Keratinocyte (primary cell): ENCODE data around the gene PCSK1N. TPM values are rescaled to one million over a fixed set of nuclear protein-coding genes. Genes with fewer than 3 reads are reported as not detected.
A peak's percentile ranks its signal among the peaks of the same experiment; 100 is the strongest.
"Not testable (repeated sequence)": the region's sequence is repeated elsewhere in the genome, so short reads cannot be mapped to it uniquely, and the experiment has no call there.

Experiments
- DNase-seq: peaks from one replicate; pipeline ENCODE4 v3.0.0-alpha.2; 2011; ENCODE audit warnings: low read depth, missing footprints, low spot score
- FAIRE-seq: peaks from 2 replicates; lab custom pipeline; 2011; peaks lifted over from hg19 to GRCh38; lab: Jason Lieb, UNC
- H2AFZ ChIP-seq: 2 replicates; pipeline ENCODE4 v1.6.0; 2012; ENCODE audit warnings: low read length, control low read depth, inconsistent platforms; ENCODE audit not compliant: control insufficient read depth
- H3K27ac ChIP-seq: 2 replicates; pipeline ENCODE4 v1.5.1; 2011; ENCODE audit warnings: low read length; ENCODE audit not compliant: control insufficient read depth, insufficient read depth
- H3K27me3 ChIP-seq: 3 replicates; pipeline ENCODE4 v1.6.0; 2011; ENCODE audit warnings: low read length; ENCODE audit not compliant: control insufficient read depth, insufficient read depth; ENCODE audit errors: extremely low read depth
- H3K36me3 ChIP-seq, 2 experiments: 2 replicates in 1 of 2; 3 replicates in 1 of 2; pipeline ENCODE4 v1.5.1; 2011; ENCODE audit warnings: low read length in 2 of 2, mild to moderate bottlenecking in 1 of 2; ENCODE audit not compliant: control insufficient read depth in 2 of 2, insufficient read depth in 2 of 2; ENCODE audit errors: extremely low read depth in 1 of 2
- H3K4me1 ChIP-seq: 3 replicates; pipeline ENCODE4 v1.5.1; 2011; ENCODE audit warnings: low read length; ENCODE audit not compliant: control insufficient read depth, insufficient read depth; ENCODE audit errors: extremely low read depth
- H3K4me2 ChIP-seq: 3 replicates; pipeline ENCODE4 v1.6.0; 2011; ENCODE audit warnings: low read depth, low read length; ENCODE audit not compliant: control insufficient read depth, insufficient read depth; ENCODE audit errors: extremely low read depth
- H3K4me3 ChIP-seq, 3 experiments: fragments of 200-600 bp in 1 of 3; sonication (generic) in 1 of 3; 2 replicates in 2 of 3; 3 replicates in 1 of 3; pipeline ENCODE4 v1.5.1; 2011 to 2016; ENCODE audit warnings: low read length in 3 of 3, mild to moderate bottlenecking in 3 of 3, control low read depth in 2 of 3, inconsistent platforms in 1 of 3, low read depth in 1 of 3, mixed read lengths in 1 of 3, mixed run types in 1 of 3, moderate library complexity in 1 of 3; ENCODE audit not compliant: control insufficient read depth in 2 of 3, insufficient read depth in 2 of 3; ENCODE audit errors: extremely low read depth in 1 of 3
- H3K79me2 ChIP-seq: 2 replicates; pipeline ENCODE4 v1.6.0; 2012; ENCODE audit warnings: low read length; ENCODE audit not compliant: control insufficient read depth, insufficient read depth
- H3K9ac ChIP-seq: 3 replicates; pipeline ENCODE4 v1.6.0; 2011; ENCODE audit warnings: low read length; ENCODE audit not compliant: control insufficient read depth, insufficient read depth; ENCODE audit errors: extremely low read depth
- H3K9me1 ChIP-seq: 3 replicates; pipeline ENCODE4 v1.6.0; 2011; ENCODE audit warnings: low read length; ENCODE audit not compliant: control insufficient read depth, insufficient read depth; ENCODE audit errors: extremely low read depth
- H3K9me3 ChIP-seq: 2 replicates; pipeline ENCODE4 v1.5.1; 2012; ENCODE audit warnings: low read depth, low read length; ENCODE audit not compliant: control insufficient read depth
- H4K20me1 ChIP-seq: 3 replicates; pipeline ENCODE4 v1.6.0; 2011; ENCODE audit warnings: low read length; ENCODE audit not compliant: control insufficient read depth, insufficient read depth; ENCODE audit errors: extremely low read depth
- CTCF ChIP-seq, 3 experiments: IDR thresholded peaks in 1 of 3; conservative IDR thresholded peaks in 1 of 3; optimal IDR thresholded peaks in 1 of 3; 2 replicates in 2 of 3; 3 replicates in 1 of 3; pipeline versions ENCODE3 to v1.5.1; 2011; ENCODE audit warnings: low read length in 3 of 3, mild to moderate bottlenecking in 3 of 3, moderate library complexity in 2 of 3, control low read depth in 1 of 3, inconsistent platforms in 1 of 3; ENCODE audit not compliant: insufficient read depth in 2 of 3; ENCODE audit errors: extremely low read depth in 1 of 3
- EZH2 ChIP-seq: IDR thresholded peaks from one replicate; pipeline ENCODE4 v1.6.1; 2012; ENCODE audit warnings: inconsistent platforms, mild to moderate bottlenecking, low read length, moderate library complexity
- dilution Hi-C: fragments of 300-500 bp; cut with MboI; formaldehyde crosslinking; loops from one replicate; pipeline ENCODE4 v1.7.0; 2020; ENCODE audit warnings: low sequenced_read_pairs; ENCODE audit not compliant: extremely low pct_ligation_motif_present
- polyA minus RNA-seq, 3 experiments: library from RNA; depleted of rRNA, polyadenylated mRNA; stranded (reverse); fragments of >200 nt; gene quantifications; 1 replicate in 1 of 3; 2 replicates in 1 of 3; 3 replicates in 1 of 3; pipeline ENCODE4 v1.2.3, GENCODE V29; 2011
- polyA plus RNA-seq, 5 experiments: library from polyadenylated mRNA; depleted of rRNA in 3 of 5; stranded (reverse) in 3 of 5; stranded (forward) in 1 of 5; unstranded in 1 of 5; fragments of >200 nt; gene quantifications; 1 replicate in 1 of 5; 2 replicates in 3 of 5; 3 replicates in 1 of 5; pipeline versions ENCODE4 v1.2.1 to v1.2.3, GENCODE V29; 2011 to 2012; ENCODE audit warnings: missing spikeins in 2 of 5, low read depth in 1 of 5, low replicate concordance in 1 of 5

The PCSK1N gene
- 0.54 to 1.6 TPM (median 1.4 TPM) in 3 replicates for polyA plus RNA-seq
- polyA plus RNA-seq (2011; ENCODE audit: low read depth): 0.60 TPM
- 1.1 and 9.7 TPM in 2 replicates for polyA plus RNA-seq (2011; cell fraction: cytosol; rRNA removed)
- 0.87 and 2.3 TPM in 2 replicates for polyA plus RNA-seq (2011; cell fraction: nucleus; rRNA removed)
- polyA plus RNA-seq (2012; ENCODE audit: low replicate concordance): 4.8 and 8.8 TPM in 2 replicates
- polyA minus RNA-seq: 0.23 to 0.82 TPM in 2 of 3 replicates, not detected in the other
- 19.6 TPM for polyA minus RNA-seq (2011; cell fraction: cytosol; rRNA and poly(A)+ RNA removed)
- 2.6 and 3.5 TPM in 2 replicates for polyA minus RNA-seq (2011; cell fraction: nucleus; rRNA and poly(A)+ RNA removed)

- FAIRE-seq (no peak), DNase-seq (no peak)
- H3K4me3 ChIP-seq: peak within 1 kb of the TSS; percentile 46 to 61 (median 55)
- H3K36me3 ChIP-seq: no peaks in the 10 kb centered on the region
- peak within 1 kb of the TSS; percentile 72 for H3K4me2 ChIP-seq
- H3K27me3 ChIP-seq: peaks cover 10% of the 10 kb centered on the region
- no peaks in the 10 kb centered on the region for H3K79me2 ChIP-seq
- TF ChIP-seq CTCF (optimal IDR thresholded peaks at IDR 0.05 in 1 of 3, IDR thresholded peaks at IDR 0.05 in 1 of 3, conservative IDR thresholded peaks at IDR 0.05 in 1 of 3; ENCODE audit: extremely low read depth in 1 of 3, insufficient read depth in 2 of 3, low read length in 3 of 3): no peak
- no peak for TF ChIP-seq EZH2
- H3K27ac ChIP-seq: no peak within 1 kb of the TSS
- dilution Hi-C loops: no loop called here
- no peaks in the 10 kb centered on the region for H3K9me1 ChIP-seq
- no peaks in the 10 kb centered on the region for H3K9me3 ChIP-seq
- H3K4me1 ChIP-seq: no peaks in the 10 kb centered on the region
- no peaks in the 10 kb centered on the region for H4K20me1 ChIP-seq
- peak within 1 kb of the TSS; percentile 69 for H2AFZ ChIP-seq
- peak within 1 kb of the TSS; percentile 18 for H3K9ac ChIP-seq
Observed at GRCh38 chrX:48835524-48836329, at the start of gene PCSK1N. Gene PCSK1N (minus strand): TSS chrX:48835610. CDS start chrX:48835532, 78 bp downstream.

- H3K27ac ChIP-seq: no peak overlapping the region
- no peak overlapping the region for H3K4me2 ChIP-seq
- H4K20me1 ChIP-seq: no peaks in the 10 kb centered on the region
- H2AFZ ChIP-seq: no peak overlapping the region
- TF ChIP-seq EZH2 (no peak), CTCF (optimal IDR thresholded peaks at IDR 0.05 in 1 of 3, IDR thresholded peaks at IDR 0.05 in 1 of 3, conservative IDR thresholded peaks at IDR 0.05 in 1 of 3; ENCODE audit: extremely low read depth in 1 of 3, insufficient read depth in 2 of 3, low read length in 3 of 3) (no peak)
- H3K4me1 ChIP-seq: no peaks in the 10 kb centered on the region
- no peaks in the 10 kb centered on the region for H3K9me3 ChIP-seq
- no peaks in the 10 kb centered on the region for H3K9me1 ChIP-seq
- no peak for DNase-seq
- no peak overlapping the region for H3K4me3 ChIP-seq
- no peaks in the 10 kb centered on the region for H3K27me3 ChIP-seq
- H3K79me2 ChIP-seq: no peaks in the 10 kb centered on the region
- dilution Hi-C loops: no loop called here
- no peak overlapping the region for H3K9ac ChIP-seq
- no peak for FAIRE-seq
- H3K36me3 ChIP-seq: no peaks in the 10 kb centered on the region
Observed at GRCh38 chrX:48883729-48884128, 48.3 kb upstream of the PCSK1N start.

GRCh38 chrX:48876944-48877343 is 41.5 kb upstream of the PCSK1N start:
- H3K36me3 ChIP-seq, H3K27me3 ChIP-seq, H2AFZ ChIP-seq, H3K9me3 ChIP-seq, DNase-seq, H3K9ac ChIP-seq, FAIRE-seq, H3K27ac ChIP-seq, dilution Hi-C loops, H3K4me1 ChIP-seq, H3K4me2 ChIP-seq, H4K20me1 ChIP-seq, H3K79me2 ChIP-seq, H3K9me1 ChIP-seq, H3K4me3 ChIP-seq: not testable (repeated sequence)
